A549 (cell line): ENCODE results near the gene PRTG. TPM values are rescaled to one million over a fixed set of nuclear protein-coding genes. Genes with fewer than 3 reads are reported as not detected.

Experiments used
- ATAC-seq, 2 experiments: fragments of 200-7000 bp in 1 of 2; fragments of >200 bp in 1 of 2; cut with Nextera tagmentation in 1 of 2; cut with Tn5 transposase in 1 of 2; 3 replicates each; pipeline versions ENCODE4 v1.8.0 to v1.9.1; 2018 to 2020; ENCODE audit warnings: mild to moderate bottlenecking in 1 of 2, moderate library complexity in 1 of 2
- CTCF ChIA-PET: fragments of 300-600 bp; sonication (Branson Sonifier 250); formaldehyde crosslinking; extraction: SDS; loops from one replicate; lab custom pipeline; 2021; ENCODE audit warnings: antibody characterized with exemption, inconsistent platforms; lab: Yijun Ruan, JAX
- POLR2A ChIA-PET: fragments of 350-600 bp; formaldehyde crosslinking; extraction: SDS; loops from one replicate; lab custom pipeline; 2021; ENCODE audit warnings: antibody characterized with exemption, inconsistent platforms; lab: Yijun Ruan, JAX
- DNase-seq, 2 experiments: peaks; one replicate each; pipeline versions ENCODE4 v3.0.0 to v3.0.0-alpha.2; 2011 to 2016; ENCODE audit warnings: low read depth in 1 of 2, low spot score in 1 of 2
- FAIRE-seq: peaks from 2 replicates; lab custom pipeline; 2011; peaks lifted over from hg19 to GRCh38; lab: Jason Lieb, UNC
- H3K27ac ChIP-seq, 2 experiments: fragments of >200 bp; sonication (Bioruptor Twin); formaldehyde crosslinking; 3 replicates each; pipeline ENCODE4 v1.5.1; 2016 to 2017
- H3K4me1 ChIP-seq: fragments of >200 bp; sonication (Bioruptor Twin); formaldehyde crosslinking; 3 replicates; pipeline ENCODE4 v1.6.1; 2016
- H3K4me2 ChIP-seq: fragments of >200 bp; sonication (Bioruptor Twin); formaldehyde crosslinking; 3 replicates; pipeline ENCODE4 v1.6.1; 2016
- H3K4me3 ChIP-seq: fragments of >200 bp; sonication (Bioruptor Twin); formaldehyde crosslinking; 3 replicates; pipeline ENCODE4 v1.5.1; 2016
- H3K9me3 ChIP-seq: fragments of >200 bp; sonication (Bioruptor Twin); formaldehyde crosslinking; 3 replicates; pipeline ENCODE4 v1.6.1; 2016
- JUN ChIP-seq, 2 experiments: fragments of >200 bp; sonication (Bioruptor Twin); formaldehyde crosslinking; IDR thresholded peaks; 2 replicates in 1 of 2; 3 replicates in 1 of 2; pipeline ENCODE4 v1.6.1; 2016 to 2017
- RARB ChIP-seq: fragments of 250-450 bp; sonication (Bioruptor Pico); IDR thresholded peaks from 2 replicates; pipeline ENCODE4 v1.8.0; 2021; ENCODE audit warnings: mild to moderate bottlenecking, moderate library complexity
- TFCP2L1 ChIP-seq: fragments of 250-450 bp; sonication (Bioruptor Pico); IDR thresholded peaks from 2 replicates; pipeline ENCODE4 v1.5.0; 2021; ENCODE audit warnings: mild to moderate bottlenecking
- WGBS: methylation state at CpG from one replicate; pipeline ENCODE4 v1.1.6; 2017; ENCODE audit errors: missing lambda C conversion rate; 5-methylcytosine and 5-hydroxymethylcytosine counted together
- polyA plus RNA-seq, 4 experiments: library from polyadenylated mRNA; depleted of rRNA in 3 of 4; stranded (reverse); fragments of >200 nt; fragmentation: RNase III in 1 of 4; extraction: RNeasy Plus Mini Kit Qiagen cat#74134 plus additional on column Dnase treatment in 1 of 4; gene quantifications; 2 replicates in 3 of 4; 3 replicates in 1 of 4; pipeline ENCODE4 v1.2.3, GENCODE V29; 2011 to 2017
- small RNA-seq, 6 experiments: library from RNA; depleted of rRNA; stranded (forward); fragments of <200 nt; gene quantifications; one replicate each; pipeline ENCODE3, GENCODE V24; 2012

Gene PRTG
- polyA plus RNA-seq, 2 of the 4 experiments (the other 2 are of a cell fraction) = 5.5 to 10.7 TPM

GRCh38 chr15:55562601-55563000 is 180.4 kb downstream of the PRTG start:
- WGBS = 96% methylated on average over 3 of the region's 3 CpGs
- TF ChIP-seq RARB (CRISPR knock-in tag) (no peak), TFCP2L1 (no peak), JUN (IDR thresholded peaks at IDR 0.05) (no peak)
- H3K4me1 ChIP-seq = no peaks in the 10 kb centered on the region
- CTCF ChIA-PET = no interaction called here
- H3K9me3 ChIP-seq = peaks cover 21% of the 10 kb centered on the region; the same call in 2 of the 3 replicates
- POLR2A ChIA-PET = no interaction called here
- H3K4me2 ChIP-seq = no peak overlapping the region
- FAIRE-seq = no peak
- no peak for DNase-seq
- no peak for ATAC-seq
- no peak overlapping the region for H3K27ac ChIP-seq
- H3K4me3 ChIP-seq = no peak overlapping the region

Small RNA genes lying within 50 kb of the gene (small RNA-seq; reads per million reads assigned to genes)
- 0 reads per million in 6 experiments for gene AC009997.1

Other genes with a start within 250 kb of the PRTG start
- 6.0 and 9.3 TPM in 2 replicates for gene DNAAF4, start 234.9 kb downstream of the PRTG start, polyA plus RNA-seq (2011; rRNA removed)
- 12.9 to 14.5 TPM (median 13.5 TPM) in 3 replicates for gene DNAAF4, start 234.9 kb downstream of the PRTG start, polyA plus RNA-seq (2017; fragmentation: RNase III; extraction: RNeasy Plus Mini Kit Qiagen cat#74134 plus additional on column Dnase treatment)
- gene PYGO1, start 154.8 kb downstream of the PRTG start, polyA plus RNA-seq (2011; rRNA removed) = 13.8 and 13.9 TPM in 2 replicates
- 6.1 to 6.6 TPM (median 6.3 TPM) in 3 replicates for gene PYGO1, start 154.8 kb downstream of the PRTG start, polyA plus RNA-seq (2017; fragmentation: RNase III; extraction: RNeasy Plus Mini Kit Qiagen cat#74134 plus additional on column Dnase treatment)